D721Med (cell line): ENCODE results near the gene COL2A1.

ENCODE experiments used
- DNase-seq: peaks from one replicate; pipeline ENCODE4 v3.0.0; 2011; ENCODE audit warnings: low spot score; ENCODE audit not compliant: insufficient read length
- FAIRE-seq: peaks from 2 replicates; lab custom pipeline; 2011; peaks lifted over from hg19 to GRCh38; lab: Jason Lieb, UNC
- TF ChIP-seq, protein P1 (sequence below): IDR thresholded peaks from 2 replicates; pipeline ENCODE4 v1.5.1; 2012; ENCODE audit warnings: mild to moderate bottlenecking, control low read depth; ENCODE audit not compliant: insufficient read depth; ENCODE audit errors: missing control alignments

The COL2A1 gene

GRCh38 chr12:47945341-47945728, 58.9 kb downstream of the COL2A1 start:
- DNase-seq: no peak
- TF ChIP-seq, protein P1, sequence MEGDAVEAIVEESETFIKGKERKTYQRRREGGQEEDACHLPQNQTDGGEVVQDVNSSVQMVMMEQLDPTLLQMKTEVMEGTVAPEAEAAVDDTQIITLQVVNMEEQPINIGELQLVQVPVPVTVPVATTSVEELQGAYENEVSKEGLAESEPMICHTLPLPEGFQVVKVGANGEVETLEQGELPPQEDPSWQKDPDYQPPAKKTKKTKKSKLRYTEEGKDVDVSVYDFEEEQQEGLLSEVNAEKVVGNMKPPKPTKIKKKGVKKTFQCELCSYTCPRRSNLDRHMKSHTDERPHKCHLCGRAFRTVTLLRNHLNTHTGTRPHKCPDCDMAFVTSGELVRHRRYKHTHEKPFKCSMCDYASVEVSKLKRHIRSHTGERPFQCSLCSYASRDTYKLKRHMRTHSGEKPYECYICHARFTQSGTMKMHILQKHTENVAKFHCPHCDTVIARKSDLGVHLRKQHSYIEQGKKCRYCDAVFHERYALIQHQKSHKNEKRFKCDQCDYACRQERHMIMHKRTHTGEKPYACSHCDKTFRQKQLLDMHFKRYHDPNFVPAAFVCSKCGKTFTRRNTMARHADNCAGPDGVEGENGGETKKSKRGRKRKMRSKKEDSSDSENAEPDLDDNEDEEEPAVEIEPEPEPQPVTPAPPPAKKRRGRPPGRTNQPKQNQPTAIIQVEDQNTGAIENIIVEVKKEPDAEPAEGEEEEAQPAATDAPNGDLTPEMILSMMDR: no peak
- FAIRE-seq: no peak

DNA sequence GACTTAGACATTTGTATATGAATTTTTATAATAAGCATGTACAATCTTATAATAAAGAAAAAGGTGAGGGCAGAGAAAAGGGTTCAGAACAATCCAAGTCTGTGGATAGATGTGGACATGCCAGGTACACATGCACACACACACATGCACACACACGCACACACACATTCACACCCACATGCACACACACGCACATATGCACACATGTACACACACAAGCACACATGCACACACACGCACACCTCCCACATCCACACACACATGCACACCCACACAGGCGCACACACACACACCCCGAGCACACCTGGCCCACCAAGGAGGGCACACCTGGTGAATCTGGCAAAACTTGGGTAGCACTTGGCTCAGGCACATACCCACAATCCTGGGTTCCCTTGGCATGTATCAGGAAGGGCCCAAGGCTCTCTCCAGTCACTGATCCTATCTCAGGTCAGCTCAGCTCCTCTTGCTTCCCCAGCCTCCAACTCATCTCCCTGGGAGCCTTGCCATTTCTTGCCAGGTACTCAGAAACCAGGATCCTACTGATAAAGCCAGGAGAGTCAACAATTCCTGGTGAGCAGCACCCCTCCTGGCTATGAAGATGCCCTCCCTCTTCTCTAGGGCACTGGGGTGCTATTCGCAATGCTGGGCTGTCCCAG, 59.5 kb downstream of the COL2A1 start:
- no peak for DNase-seq
- TF ChIP-seq, protein P1: no peak
- FAIRE-seq: no peak

- TF ChIP-seq, protein P1: no peak
- DNase-seq (no peak), FAIRE-seq (no peak)
Observed at GRCh38 chr12:47943623-47944340, 60.5 kb downstream of the COL2A1 start.

GRCh38 chr12:47942614-47943225, 61.6 kb downstream of the COL2A1 start:
- TF ChIP-seq, protein P1: no peak
- DNase-seq (no peak), FAIRE-seq (no peak)

DNA sequence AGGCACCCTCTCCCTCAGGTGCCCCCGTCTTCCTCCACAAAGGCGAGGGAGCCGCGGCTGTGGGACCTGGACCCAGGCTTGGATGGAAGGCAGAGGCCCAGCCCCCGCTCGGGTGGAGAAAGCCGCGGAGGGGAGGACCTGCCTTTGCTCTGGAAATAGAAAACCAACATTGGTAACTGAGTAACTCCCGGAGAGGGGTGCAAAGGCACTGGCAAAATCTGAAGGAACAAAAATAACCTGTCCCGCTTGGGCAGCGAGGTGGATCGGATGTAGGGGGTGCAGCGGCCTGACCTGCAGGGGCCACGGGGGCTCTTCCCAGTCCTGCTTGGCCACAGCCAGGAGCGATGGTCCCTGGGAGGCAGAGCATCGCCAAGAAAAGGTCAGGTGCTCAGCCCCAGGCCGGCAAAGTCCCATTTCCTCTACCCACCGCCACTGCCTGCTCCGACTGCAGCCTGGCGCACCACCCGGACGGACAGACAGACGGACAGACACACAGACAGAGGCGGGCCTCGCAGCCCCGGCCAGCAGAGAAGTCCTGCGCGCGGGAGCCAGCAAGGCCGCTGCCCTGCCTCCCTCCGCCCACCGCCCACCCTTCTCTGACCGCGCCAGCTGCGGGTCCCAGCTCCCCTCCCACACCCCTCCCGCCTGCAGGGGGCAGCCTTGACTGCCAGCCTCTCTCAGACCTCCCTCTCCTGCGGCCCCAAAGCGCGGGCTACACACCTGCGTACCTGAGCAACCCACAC, 62.2 kb downstream of the COL2A1 start:
- no peak for FAIRE-seq
- DNase-seq: no peak
- TF ChIP-seq, protein P1: peak; percentile 23

- TF ChIP-seq, protein P1: no peak
- no peak for DNase-seq
- no peak for FAIRE-seq
Observed at GRCh38 chr12:47941475-47941780, 62.8 kb downstream of the COL2A1 start.
